ENCODE results near the gene SAMM50.

- TF ChIP-seq CTCF (IDR thresholded peaks at IDR 0.05 in 8 of 11, conservative IDR thresholded peaks at IDR 0.05 in 3 of 11) (no peak), POLR2AphosphoS5 (IDR thresholded peaks at IDR 0.05) (no peak), POLR2A (IDR thresholded peaks at IDR 0.05) (no peak)
These were observed 40.5 kb downstream of the SAMM50 start for GRCh38 chr22:43995798-43996169.
